ENCODE measurements around the gene LARP4B.
A peak's percentile ranks its signal among the peaks of the same experiment; 100 is the strongest.

The LARP4B gene

GRCh38 chr10:931326-932318 lies at the start of gene LARP4B:
LARP4B (minus strand) TSS chr10:931705; CDS start chr10:885721, 45,984 bp downstream.
- peak; percentile 97 for DNase-seq

- no peak for DNase-seq
Observed at GRCh38 chr10:980468-981093, 49.1 kb upstream of the LARP4B start.

GRCh38 chr10:978826-979421 lies 47.4 kb upstream of the LARP4B start:
- no peak for DNase-seq

GRCh38 chr10:976316-976715 lies 44.8 kb upstream of the LARP4B start:
- no peak for DNase-seq

GRCh38 chr10:974785-975074 lies 43.2 kb upstream of the LARP4B start:
- DNase-seq, result no peak

- no peak for DNase-seq
Observed at GRCh38 chr10:974038-974784, 42.7 kb upstream of the LARP4B start.

- no peak for DNase-seq
Observed at GRCh38 chr10:972763-973162, 41.3 kb upstream of the LARP4B start.

GRCh38 chr10:971613-972012 lies 40.1 kb upstream of the LARP4B start:
- DNase-seq, result no peak

- DNase-seq, result no peak
Observed at GRCh38 chr10:971150-971542, 39.6 kb upstream of the LARP4B start.

GRCh38 chr10:970311-971149 lies 39.0 kb upstream of the LARP4B start:
- DNase-seq, result no peak

- no peak for DNase-seq
Observed at GRCh38 chr10:969473-970150, 38.1 kb upstream of the LARP4B start.

GRCh38 chr10:968546-969199 lies 37.2 kb upstream of the LARP4B start:
- DNase-seq, result no peak

- DNase-seq, result no peak
Observed at GRCh38 chr10:966466-967235, 35.1 kb upstream of the LARP4B start.

GRCh38 chr10:964988-965417 lies 33.5 kb upstream of the LARP4B start:
- no peak for DNase-seq

- no peak for DNase-seq
Observed at GRCh38 chr10:964321-964987, 32.9 kb upstream of the LARP4B start.

GRCh38 chr10:963655-964054 lies 32.1 kb upstream of the LARP4B start:
- no peak for DNase-seq

GRCh38 chr10:963186-963585 lies 31.7 kb upstream of the LARP4B start:
- no peak for DNase-seq

- DNase-seq, result no peak
Observed at GRCh38 chr10:962342-962741, 30.8 kb upstream of the LARP4B start.

- DNase-seq, result no peak
Observed at GRCh38 chr10:958856-959255, 27.4 kb upstream of the LARP4B start.

GRCh38 chr10:958106-958505 lies 26.6 kb upstream of the LARP4B start:
- no peak for DNase-seq

Measured in CD4-positive, alpha-beta T cell treated with Interleukin-17A for 1 hour (primary cell).